Activated naive CD4-positive, alpha-beta T cell treated with anti-CD3 and anti-CD28 coated beads, Interleukin-2, amount 10 ng/mL, durations not matched to agents 5 hours and 36 hours (primary cell): ENCODE data around the gene OR51G2. TPM values are rescaled to one million over a fixed set of nuclear protein-coding genes. Genes with fewer than 3 reads are reported as not detected.

Source experiments
- total RNA-seq, 2 experiments: library from RNA; stranded (reverse); gene quantifications; one replicate each; pipeline ENCODE4 v1.2.3, GENCODE V29; 2021

Gene OR51G2, protein sequence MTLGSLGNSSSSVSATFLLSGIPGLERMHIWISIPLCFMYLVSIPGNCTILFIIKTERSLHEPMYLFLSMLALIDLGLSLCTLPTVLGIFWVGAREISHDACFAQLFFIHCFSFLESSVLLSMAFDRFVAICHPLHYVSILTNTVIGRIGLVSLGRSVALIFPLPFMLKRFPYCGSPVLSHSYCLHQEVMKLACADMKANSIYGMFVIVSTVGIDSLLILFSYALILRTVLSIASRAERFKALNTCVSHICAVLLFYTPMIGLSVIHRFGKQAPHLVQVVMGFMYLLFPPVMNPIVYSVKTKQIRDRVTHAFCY
- not detected for total RNA-seq

DNA sequence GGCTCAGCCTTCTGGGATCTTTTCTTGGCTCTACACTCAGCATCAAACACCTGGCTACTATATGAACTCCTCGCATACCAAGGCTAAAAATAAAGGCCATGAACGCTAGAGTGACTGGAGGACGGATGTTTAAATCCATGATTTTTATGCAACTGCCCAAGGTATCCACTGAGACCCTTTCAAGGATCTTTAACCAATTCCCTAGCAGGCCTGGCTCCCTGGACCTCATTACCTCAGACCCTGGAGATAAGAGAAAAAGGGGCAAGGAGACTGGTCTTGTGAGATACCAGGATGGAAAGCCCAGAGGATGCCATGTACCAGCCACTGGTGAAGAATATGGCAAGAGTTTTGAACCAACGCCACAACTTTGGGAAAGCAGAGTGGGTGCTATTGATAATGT lies at the start of gene OR51G2:
Gene OR51G2, minus strand, starts transcription at position 101 of the 400 bp plus-strand sequence. CDS start 3,687 bp downstream, outside the sequence.

DNA sequence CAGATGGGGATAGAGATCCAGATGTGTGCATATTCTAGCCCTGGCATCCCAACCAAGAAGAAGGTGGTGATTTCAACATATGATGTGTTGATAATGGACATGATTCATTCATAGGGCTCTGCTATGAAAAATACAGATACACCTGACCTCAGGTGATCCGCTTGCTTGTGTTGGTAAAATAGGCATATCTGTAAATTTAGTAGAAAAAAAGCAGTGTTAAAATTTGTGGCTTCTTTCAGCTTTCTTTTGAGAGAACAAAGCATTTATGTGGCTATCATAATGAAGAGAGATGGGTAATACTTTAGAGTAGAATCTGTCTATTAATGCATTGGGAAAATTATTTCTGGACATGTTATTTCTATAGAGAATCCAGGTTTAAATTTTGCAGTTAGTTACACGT lies 36.5 kb upstream of the OR51G2 start, which contains the start of gene OR51A2:
Gene OR51A2, minus strand, starts transcription at position 101 of the 400 bp plus-strand sequence. Its CDS starts 0 bp downstream, at position 101.

DNA sequence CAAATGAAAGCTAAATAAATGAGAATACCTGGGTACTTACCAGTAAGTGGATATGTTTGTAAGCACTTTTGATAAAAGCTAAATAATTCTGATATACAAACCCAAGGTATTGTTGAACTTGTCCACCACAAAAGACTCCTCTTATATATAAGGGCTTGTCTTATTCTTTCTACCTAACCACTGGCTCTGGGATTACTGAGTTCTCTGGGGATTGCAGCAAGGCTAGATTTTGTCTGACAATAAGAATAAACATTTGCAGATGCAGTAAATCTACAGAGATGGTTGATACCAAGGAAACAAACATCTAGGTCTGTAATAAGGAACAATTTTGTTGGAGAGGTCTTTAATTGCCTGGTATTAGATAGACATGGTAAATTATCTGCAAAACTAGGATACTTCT lies 28.4 kb upstream of the OR51G2 start, which contains the start of gene OR51A4:
Gene OR51A4, minus strand, starts transcription at position 101 of the 400 bp plus-strand sequence. CDS start 505 bp downstream, outside the sequence.

DNA sequence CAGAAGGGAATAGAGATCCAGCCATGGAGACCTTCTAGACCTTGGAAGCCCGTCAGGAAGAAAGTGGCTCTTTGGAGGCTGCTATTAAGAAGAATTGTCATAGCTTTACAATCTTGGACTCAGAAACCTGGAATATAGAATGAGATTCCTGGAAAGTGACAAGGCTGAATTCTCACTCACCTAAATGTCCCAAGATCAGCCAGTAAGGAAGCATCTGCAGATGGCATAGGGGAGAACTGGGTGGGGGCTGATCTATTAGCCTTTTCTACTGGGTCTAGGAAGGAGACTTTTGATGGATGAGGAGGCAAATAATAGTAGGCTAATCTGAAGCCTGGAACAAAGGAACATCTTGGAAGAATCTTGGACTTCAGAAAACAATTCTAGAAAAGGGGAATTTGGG lies 5.1 kb upstream of the OR51G2 start, which contains the start of gene OR51G1:
Gene OR51G1, minus strand, starts transcription at position 101 of the 400 bp plus-strand sequence. Its CDS starts 0 bp downstream, at position 101.

DNA sequence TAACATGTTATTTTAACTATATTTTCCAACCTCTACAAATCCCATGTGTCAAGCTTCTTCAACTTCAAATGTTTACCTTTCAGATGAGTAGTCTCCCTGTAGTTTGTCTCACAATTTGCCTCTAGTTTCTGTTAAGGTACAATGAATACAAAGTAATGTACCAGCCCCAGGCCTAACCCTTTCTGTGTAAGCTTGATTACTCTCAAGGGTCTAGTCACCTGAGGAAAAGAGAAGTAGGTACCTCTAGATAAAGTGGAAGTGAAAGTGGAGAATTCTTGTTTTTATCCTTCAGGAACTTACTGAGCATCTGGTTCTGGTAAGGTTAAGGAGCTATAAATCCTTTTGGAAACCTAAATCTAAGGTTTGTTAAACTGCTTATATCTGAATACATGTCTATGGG lies 15.7 kb downstream of the OR51G2 start, which contains the start of gene OR51A7:
Gene OR51A7, plus strand, starts transcription at position 300 of the 400 bp plus-strand sequence. CDS start 3,587 bp downstream, outside the sequence.

DNA sequence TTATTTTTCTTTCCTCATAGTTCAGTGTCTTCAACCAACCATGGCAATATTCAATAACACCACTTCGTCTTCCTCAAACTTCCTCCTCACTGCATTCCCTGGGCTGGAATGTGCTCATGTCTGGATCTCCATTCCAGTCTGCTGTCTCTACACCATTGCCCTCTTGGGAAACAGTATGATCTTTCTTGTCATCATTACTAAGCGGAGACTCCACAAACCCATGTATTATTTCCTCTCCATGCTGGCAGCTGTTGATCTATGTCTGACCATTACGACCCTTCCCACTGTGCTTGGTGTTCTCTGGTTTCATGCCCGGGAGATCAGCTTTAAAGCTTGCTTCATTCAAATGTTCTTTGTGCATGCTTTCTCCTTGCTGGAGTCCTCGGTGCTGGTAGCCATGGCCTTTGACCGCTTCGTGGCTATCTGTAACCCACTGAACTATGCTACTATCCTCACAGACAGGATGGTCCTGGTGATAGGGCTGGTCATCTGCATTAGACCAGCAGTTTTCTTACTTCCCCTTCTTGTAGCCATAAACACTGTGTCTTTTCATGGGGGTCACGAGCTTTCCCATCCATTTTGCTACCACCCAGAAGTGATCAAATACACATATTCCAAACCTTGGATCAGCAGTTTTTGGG lies 37.2 kb downstream of the OR51G2 start, which contains the start of gene OR51T1:
Gene OR51T1, plus strand, starts transcription at position 41 of the 641 bp plus-strand sequence. Its CDS starts 0 bp downstream, at position 41.

Other genes with a start within 250 kb of the OR51G2 start
- not detected for gene OR51E2, start 221.5 kb downstream of the OR51G2 start, total RNA-seq
- not detected for gene MMP26, start 214.6 kb downstream of the OR51G2 start, total RNA-seq
- gene OR51F1, start 149.4 kb downstream of the OR51G2 start, total RNA-seq, result not detected
- not detected for gene OR52R1, start 115.0 kb downstream of the OR51G2 start, total RNA-seq
- gene OR51F2, start 98.0 kb downstream of the OR51G2 start, total RNA-seq, result not detected
- gene OR51S1, start 70.1 kb downstream of the OR51G2 start, total RNA-seq, result not detected
- gene OR51T1, start 37.5 kb downstream of the OR51G2 start, total RNA-seq, result not detected
- not detected for gene OR51A7, start 15.6 kb downstream of the OR51G2 start, total RNA-seq
- gene OR51G1, start 5.0 kb upstream of the OR51G2 start, total RNA-seq, result not detected
- not detected for gene OR51A4, start 28.3 kb upstream of the OR51G2 start, total RNA-seq
- gene OR51A2, start 36.4 kb upstream of the OR51G2 start, total RNA-seq, result not detected
- not detected for gene OR51L1, start 75.5 kb upstream of the OR51G2 start, total RNA-seq
- gene OR52J3, start 127.2 kb upstream of the OR51G2 start, total RNA-seq, result not detected
- gene OR52E2, start 140.3 kb upstream of the OR51G2 start, total RNA-seq, result not detected
- not detected for gene OR52E1, start 150.2 kb upstream of the OR51G2 start, total RNA-seq
- not detected for gene OR52A5, start 219.0 kb upstream of the OR51G2 start, total RNA-seq
- gene OR52A1, start 235.4 kb upstream of the OR51G2 start, total RNA-seq, result not detected